Thymus (tissue), 11 donors: Measurements from ENCODE around the gene GTSF1L. TPM values are rescaled to one million over a fixed set of nuclear protein-coding genes. Genes with fewer than 3 reads are reported as not detected.

Source experiments
- DNase-seq, 9 donors: peaks; one replicate each; pipeline ENCODE4 v3.0.0-alpha.2; 2013; ENCODE audit warnings: low spot score in 9 of 9, low read depth in 6 of 9, missing footprints in 1 of 9
- H3K27ac ChIP-seq, 2 donors: one replicate each; pipeline ENCODE4 v1.5.1; 2013; ENCODE audit warnings: control low read depth in 1 of 2, low read depth in 1 of 2, low read length in 1 of 2, mild to moderate bottlenecking in 1 of 2, moderate library complexity in 1 of 2
- H3K27me3 ChIP-seq, 2 donors: one replicate each; pipeline ENCODE4 v1.5.1; 2013; ENCODE audit warnings: low read length in 1 of 2; ENCODE audit not compliant: control insufficient read depth in 2 of 2, insufficient read depth in 1 of 2
- H3K36me3 ChIP-seq, 2 donors: one replicate each; pipeline ENCODE4 v1.5.1; 2013; ENCODE audit warnings: low read length in 1 of 2, mild to moderate bottlenecking in 1 of 2, moderate library complexity in 1 of 2; ENCODE audit not compliant: control insufficient read depth in 2 of 2, insufficient read depth in 2 of 2
- H3K4me1 ChIP-seq, 2 donors: one replicate each; pipeline ENCODE4 v1.5.1; 2013; ENCODE audit warnings: low read length in 2 of 2; ENCODE audit not compliant: control insufficient read depth in 2 of 2, insufficient read depth in 2 of 2
- H3K4me3 ChIP-seq, 2 donors: one replicate each; pipeline ENCODE4 v1.5.1; 2013; ENCODE audit warnings: low read length in 2 of 2, control low read depth in 1 of 2, mild to moderate bottlenecking in 1 of 2
- H3K9me3 ChIP-seq, 2 donors: one replicate each; pipeline ENCODE4 v1.5.1; 2013; ENCODE audit warnings: low read length in 1 of 2, mild to moderate bottlenecking in 1 of 2; ENCODE audit not compliant: control insufficient read depth in 2 of 2, insufficient read depth in 1 of 2
- WGBS: extraction: QIAGEN DNeasy Blood & Tissue Kit; methylation state at CpG from one replicate; pipeline ENCODE4 v1.1.7; 2013; 5-methylcytosine and 5-hydroxymethylcytosine counted together
- polyA plus RNA-seq: library from polyadenylated mRNA; stranded (reverse); fragments of 200-250 nt; gene quantifications from one replicate; pipeline ENCODE4 v1.2.3, GENCODE V29; 2013
- total RNA-seq: library from RNA; stranded (reverse); fragments of 120-200 nt; gene quantifications from one replicate; pipeline ENCODE4 v1.2.4, GENCODE V29; 2013
- donor health status: healthy.

GTSF1L gene
- total and polyA plus RNA-seq, 2 donors, result 0.14 to 0.75 TPM

DNA sequence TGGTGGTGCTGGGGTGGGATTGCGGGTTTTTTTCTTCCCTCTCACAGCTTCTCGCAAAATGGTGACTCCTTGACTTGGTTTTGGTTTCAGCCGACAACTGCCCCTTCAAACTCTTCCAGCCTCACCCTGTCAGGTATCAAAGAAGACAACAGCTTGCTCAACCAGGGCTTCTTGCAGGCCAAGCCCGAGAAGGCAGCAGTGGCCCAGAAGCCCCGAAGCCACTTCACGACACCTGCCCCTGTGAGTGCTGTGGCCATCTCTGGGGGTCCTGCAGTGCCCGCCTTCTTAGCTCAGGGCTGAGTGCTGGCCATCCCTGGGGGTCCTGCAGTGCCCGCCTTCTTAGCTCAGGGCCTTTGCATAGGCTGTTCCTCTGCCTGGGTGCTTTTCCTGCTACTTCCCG, 11.8 kb downstream of the GTSF1L start:
- Histone ChIP-seq H3K4me3 (no peak overlapping the region), H3K27ac (no peak overlapping the region), H3K4me1 (no peaks in the 10 kb centered on the region), H3K36me3 (peaks cover 21 to 58% of the 10 kb centered on the region in 2 donors), H3K27me3 (no peaks in the 10 kb centered on the region), H3K9me3 (no peaks in the 10 kb centered on the region)
- DNase-seq, result no peak
- 98% methylated on average over 9 of the region's 9 CpGs for WGBS

- H3K27ac ChIP-seq, result no peak overlapping the region
- H3K27me3 ChIP-seq, result no peaks in the 10 kb centered on the region
- peaks cover 28 to 62% of the 10 kb centered on the region in 2 donors for H3K36me3 ChIP-seq
- no peaks in the 10 kb centered on the region for H3K4me1 ChIP-seq
- no peak for DNase-seq
- H3K4me3 ChIP-seq, result no peak overlapping the region
- H3K9me3 ChIP-seq, result no peaks in the 10 kb centered on the region
- 95% methylated on average over 15 of the region's 15 CpGs for WGBS
Observed at GRCh38 chr20:43711098-43711654, 15.6 kb downstream of the GTSF1L start.

- no peaks in the 10 kb centered on the region for H3K27me3 ChIP-seq
- H3K36me3 ChIP-seq, result peaks cover 29 to 55% of the 10 kb centered on the region in 2 donors
- WGBS, result 94% methylated on average over 9 of the region's 9 CpGs
- H3K4me3 ChIP-seq, result no peak overlapping the region
- no peak for DNase-seq
- H3K9me3 ChIP-seq, result no peaks in the 10 kb centered on the region
- no peaks in the 10 kb centered on the region for H3K4me1 ChIP-seq
- no peak overlapping the region for H3K27ac ChIP-seq
Observed at GRCh38 chr20:43710370-43711044, 16.3 kb downstream of the GTSF1L start.

- WGBS, result 97% methylated on average over 14 of the region's 14 CpGs
- H3K4me3 ChIP-seq, result no peak overlapping the region
- H3K36me3 ChIP-seq, result peaks cover 36 to 41% of the 10 kb centered on the region in 2 donors
- H3K4me1 ChIP-seq, result no peaks in the 10 kb centered on the region
- no peak for DNase-seq
- no peak overlapping the region for H3K27ac ChIP-seq
- H3K27me3 ChIP-seq, result no peaks in the 10 kb centered on the region
- H3K9me3 ChIP-seq, result no peaks in the 10 kb centered on the region
Observed at GRCh38 chr20:43702502-43702901, 24.3 kb downstream of the GTSF1L start.

DNA sequence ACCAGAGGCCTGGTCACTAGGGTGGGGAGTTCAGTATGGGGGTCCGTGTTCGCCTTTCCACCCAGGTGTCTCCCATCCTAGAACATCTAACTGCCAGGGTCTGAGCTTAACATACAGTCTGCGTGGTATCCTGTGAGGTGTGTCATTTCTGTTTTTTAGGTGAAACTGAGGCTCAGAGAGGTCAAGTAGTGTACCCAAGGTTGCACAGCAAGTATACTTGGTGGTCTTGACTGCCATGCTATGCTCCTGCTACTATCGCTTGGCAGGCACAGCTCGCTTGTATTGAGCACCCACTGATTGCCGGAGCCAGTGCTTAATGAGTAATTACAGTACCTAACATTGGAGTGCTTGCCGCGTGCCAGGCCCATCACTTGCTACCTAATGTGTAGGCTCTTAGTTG, 26.2 kb downstream of the GTSF1L start:
- no peak overlapping the region for H3K27ac ChIP-seq
- no peak for DNase-seq
- WGBS, result 98% methylated on average over 8 of the region's 8 CpGs
- H3K9me3 ChIP-seq, result no peaks in the 10 kb centered on the region
- H3K4me1 ChIP-seq, result no peaks in the 10 kb centered on the region
- no peaks in the 10 kb centered on the region for H3K27me3 ChIP-seq
- H3K36me3 ChIP-seq, result peaks cover 32 to 41% of the 10 kb centered on the region in 2 donors
- H3K4me3 ChIP-seq, result no peak overlapping the region

DNA sequence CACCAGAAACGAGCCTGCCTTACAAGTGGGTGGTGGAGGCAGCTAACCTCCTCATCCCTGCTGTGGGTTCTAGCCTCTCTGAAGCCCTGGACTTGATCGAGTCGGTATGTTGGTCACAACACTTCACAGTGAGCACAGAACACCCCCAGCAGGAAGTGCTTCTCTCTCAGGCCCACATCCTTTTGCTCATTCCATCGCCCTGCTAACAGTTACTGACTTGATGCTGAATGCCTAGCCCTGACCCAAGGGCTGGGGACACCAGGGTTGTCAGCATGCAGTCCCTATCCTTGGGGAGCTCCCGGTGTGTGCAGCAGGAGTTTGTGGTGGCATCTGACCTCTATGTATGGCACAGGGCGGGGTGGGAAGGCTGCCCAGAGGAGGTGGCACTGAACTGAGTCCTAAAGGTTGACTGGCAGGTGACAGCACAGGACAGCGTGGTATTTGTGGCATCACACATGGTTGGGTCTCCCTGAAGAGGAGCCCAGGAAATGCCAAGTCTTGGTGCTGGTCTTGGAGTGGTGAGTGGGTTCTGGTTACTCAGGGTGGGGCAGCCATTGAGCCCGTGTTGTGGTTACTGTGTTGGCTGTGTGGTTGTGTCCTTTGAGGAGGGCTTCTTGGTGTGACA, 26.7 kb downstream of the GTSF1L start:
- Histone ChIP-seq H3K36me3 (peaks cover 32 to 38% of the 10 kb centered on the region in 2 donors), H3K27ac (no peak overlapping the region)
- WGBS, result 95% methylated on average over 8 of the region's 8 CpGs

DNA sequence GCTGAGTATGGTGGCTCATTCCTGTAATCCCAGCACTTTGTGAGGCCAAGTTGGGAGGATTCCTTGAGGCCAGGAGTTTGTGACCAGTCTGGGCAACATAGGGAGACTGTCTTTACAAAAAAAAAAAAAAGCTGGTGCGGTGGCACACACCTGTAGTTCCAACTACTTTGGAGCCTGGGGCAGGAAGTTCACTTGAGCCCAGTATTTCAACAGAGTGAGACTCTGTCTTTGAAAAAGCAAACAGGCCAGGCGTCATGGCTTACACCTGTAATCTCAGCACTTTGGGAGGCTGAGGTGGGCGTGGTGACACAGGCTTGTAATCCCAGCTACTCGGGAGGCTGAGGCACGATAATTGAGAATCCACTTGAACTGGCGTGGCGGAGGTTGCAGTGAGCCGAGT, 31.2 kb downstream of the GTSF1L start:
- Histone ChIP-seq H3K27me3 (no peaks in the 10 kb centered on the region), H3K9me3 (no peaks in the 10 kb centered on the region), H3K4me1 (no peaks in the 10 kb centered on the region), H3K36me3 (peaks cover 21 to 27% of the 10 kb centered on the region in 2 donors), H3K27ac (no peak overlapping the region), H3K4me3 (no peak overlapping the region)
- WGBS, result 97% methylated on average over 8 of the region's 8 CpGs
- no peak for DNase-seq

More for the DNA sequence above, 26.7 kb downstream of the GTSF1L start:
- Histone ChIP-seq H3K4me1 (no peaks in the 10 kb centered on the region), H3K4me3 (no peak overlapping the region), H3K27me3 (no peaks in the 10 kb centered on the region), H3K9me3 (no peaks in the 10 kb centered on the region)
- DNase-seq, result no peak

DNA sequence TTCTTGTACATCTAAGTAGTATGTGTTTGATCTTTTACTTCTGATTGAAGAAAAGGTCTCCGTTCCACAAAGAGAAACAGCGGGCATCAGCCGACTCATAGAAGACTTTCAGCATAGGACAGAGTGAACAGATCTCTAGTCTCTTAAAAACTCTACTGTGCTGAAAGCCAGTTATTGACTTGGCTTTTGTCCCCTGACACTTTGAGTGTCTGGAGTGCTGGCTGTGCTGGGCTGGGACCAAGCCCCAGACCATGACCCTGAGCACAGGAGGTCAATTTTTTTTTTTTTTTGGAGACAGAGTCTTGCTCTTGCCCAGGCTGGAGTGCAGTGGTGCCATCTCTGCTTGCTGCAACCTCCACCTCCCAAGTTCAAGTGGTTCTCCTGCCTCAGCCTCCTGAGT, 32.0 kb downstream of the GTSF1L start:
- H3K27ac ChIP-seq, result no peak overlapping the region
- H3K4me3 ChIP-seq, result no peak overlapping the region
- H3K27me3 ChIP-seq, result no peaks in the 10 kb centered on the region
- DNase-seq, result no peak
- 92% methylated on average over 3 of the region's 3 CpGs for whole genome bisulfite sequencing
- H3K9me3 ChIP-seq, result no peaks in the 10 kb centered on the region
- H3K36me3 ChIP-seq, result peaks cover 16 to 19% of the 10 kb centered on the region in 2 donors
- no peaks in the 10 kb centered on the region for H3K4me1 ChIP-seq

- no peaks in the 10 kb centered on the region for H3K27me3 ChIP-seq
- H3K36me3 ChIP-seq, result peaks cover 16 to 22% of the 10 kb centered on the region in 2 donors
- no peak overlapping the region for H3K27ac ChIP-seq
- DNase-seq, result peak in 6 of 9 donors; percentile 27 to 71 (median 48)
- no peak overlapping the region for H3K4me3 ChIP-seq
- no peaks in the 10 kb centered on the region for H3K9me3 ChIP-seq
- WGBS, result 98% methylated on average over 5 of the region's 5 CpGs
- H3K4me1 ChIP-seq, result no peaks in the 10 kb centered on the region
Observed at GRCh38 chr20:43691928-43692524, 34.8 kb downstream of the GTSF1L start.
